HUES48 (cell line): ENCODE results near the gene GLS2.
"Not testable (repeated sequence)": the region's sequence is repeated elsewhere in the genome, so short reads cannot be mapped to it uniquely, and the experiment has no call there.

Source experiments
- H3K27ac ChIP-seq: one replicate; pipeline ENCODE4 v1.7.0; 2013; ENCODE audit warnings: low read depth, low read length, inconsistent platforms
- H3K27me3 ChIP-seq: 2 replicates; pipeline ENCODE4 v1.6.1; 2013; ENCODE audit warnings: mild to moderate bottlenecking, low read length; ENCODE audit not compliant: control insufficient read depth, insufficient read depth
- H3K36me3 ChIP-seq: 2 replicates; pipeline ENCODE4 v1.6.1; 2013; ENCODE audit warnings: low read length; ENCODE audit not compliant: control insufficient read depth, insufficient read depth
- H3K4me1 ChIP-seq: 2 replicates; pipeline ENCODE4 v1.6.1; 2013; ENCODE audit warnings: mild to moderate bottlenecking, low read length; ENCODE audit not compliant: control insufficient read depth, insufficient read depth
- H3K4me3 ChIP-seq: 2 replicates; pipeline ENCODE4 v1.5.1; 2013; ENCODE audit warnings: mild to moderate bottlenecking, low read depth, low read length
- H3K9ac ChIP-seq: 2 replicates; pipeline ENCODE4 v1.6.1; 2013; ENCODE audit warnings: mild to moderate bottlenecking, low read depth, low read length, moderate library complexity
- H3K9me3 ChIP-seq: 2 replicates; pipeline ENCODE4 v1.6.1; 2013; ENCODE audit warnings: low read length; ENCODE audit not compliant: control insufficient read depth, insufficient read depth

The GLS2 gene

GRCh38 chr12:56518570-56518969, 30.6 kb upstream of the GLS2 start:
- H3K9ac ChIP-seq, result no peak overlapping the region
- H3K27me3 ChIP-seq, result no peaks in the 10 kb centered on the region
- no peak overlapping the region for H3K4me3 ChIP-seq
- H3K27ac ChIP-seq, result no peak overlapping the region
- H3K4me1 ChIP-seq, result peaks cover 17% of the 10 kb centered on the region
- H3K36me3 ChIP-seq, result no peaks in the 10 kb centered on the region
- no peaks in the 10 kb centered on the region for H3K9me3 ChIP-seq

GRCh38 chr12:56517854-56518253, 29.9 kb upstream of the GLS2 start:
- H3K36me3 ChIP-seq, result no peaks in the 10 kb centered on the region
- no peak overlapping the region for H3K9ac ChIP-seq
- no peak overlapping the region for H3K4me3 ChIP-seq
- peaks cover 14% of the 10 kb centered on the region for H3K4me1 ChIP-seq
- no peaks in the 10 kb centered on the region for H3K9me3 ChIP-seq
- H3K27me3 ChIP-seq, result no peaks in the 10 kb centered on the region
- no peak overlapping the region for H3K27ac ChIP-seq

- not testable (repeated sequence) for H3K9me3 ChIP-seq, H3K36me3 ChIP-seq, H3K27me3 ChIP-seq, H3K4me1 ChIP-seq, H3K4me3 ChIP-seq, H3K27ac ChIP-seq, H3K9ac ChIP-seq
These were observed 26.0 kb upstream of the GLS2 start for GRCh38 chr12:56514014-56514318.

- no peaks in the 10 kb centered on the region for H3K9me3 ChIP-seq
- H3K27me3 ChIP-seq, result no peaks in the 10 kb centered on the region
- no peaks in the 10 kb centered on the region for H3K36me3 ChIP-seq
These were observed 22.8 kb upstream of the GLS2 start for GRCh38 chr12:56510786-56511185.

GRCh38 chr12:56499879-56500278, 11.9 kb upstream of the GLS2 start:
- not testable (repeated sequence) for H3K9ac ChIP-seq, H3K9me3 ChIP-seq, H3K4me3 ChIP-seq, H3K27me3 ChIP-seq, H3K36me3 ChIP-seq, H3K4me1 ChIP-seq, H3K27ac ChIP-seq

More at GRCh38 chr12:56510786-56511185, 22.8 kb upstream of the GLS2 start:
- no peaks in the 10 kb centered on the region for H3K4me1 ChIP-seq
- no peak overlapping the region for H3K9ac ChIP-seq
- no peak overlapping the region for H3K27ac ChIP-seq
- no peak overlapping the region for H3K4me3 ChIP-seq

GRCh38 chr12:56499452-56499851, 11.5 kb upstream of the GLS2 start:
- H3K27ac ChIP-seq, H3K4me3 ChIP-seq, H3K36me3 ChIP-seq, H3K27me3 ChIP-seq, H3K4me1 ChIP-seq, H3K9me3 ChIP-seq, H3K9ac ChIP-seq: not testable (repeated sequence)

- not testable (repeated sequence) for H3K27me3 ChIP-seq, H3K27ac ChIP-seq, H3K4me1 ChIP-seq, H3K4me3 ChIP-seq, H3K36me3 ChIP-seq, H3K9ac ChIP-seq, H3K9me3 ChIP-seq
These were observed 10.4 kb upstream of the GLS2 start for GRCh38 chr12:56498126-56498902.

GRCh38 chr12:56496704-56497103, 8.7 kb upstream of the GLS2 start:
- not testable (repeated sequence) for H3K9ac ChIP-seq, H3K36me3 ChIP-seq, H3K27ac ChIP-seq, H3K4me3 ChIP-seq, H3K4me1 ChIP-seq, H3K27me3 ChIP-seq, H3K9me3 ChIP-seq

- H3K36me3 ChIP-seq, H3K27ac ChIP-seq, H3K4me1 ChIP-seq, H3K9ac ChIP-seq, H3K9me3 ChIP-seq, H3K4me3 ChIP-seq: not testable (repeated sequence)
- H3K27me3 ChIP-seq, result peaks cover 13% of the 10 kb centered on the region
These were observed 6.5 kb upstream of the GLS2 start for GRCh38 chr12:56494481-56494880.

GRCh38 chr12:56494106-56494415, 6.1 kb upstream of the GLS2 start:
- not testable (repeated sequence) for H3K9ac ChIP-seq, H3K4me1 ChIP-seq, H3K4me3 ChIP-seq, H3K27ac ChIP-seq, H3K9me3 ChIP-seq, H3K36me3 ChIP-seq
- H3K27me3 ChIP-seq, result peaks cover 17% of the 10 kb centered on the region

GRCh38 chr12:56493409-56494105, 5.6 kb upstream of the GLS2 start:
- H3K4me3 ChIP-seq, H3K36me3 ChIP-seq, H3K27ac ChIP-seq, H3K9me3 ChIP-seq, H3K9ac ChIP-seq, H3K4me1 ChIP-seq: not testable (repeated sequence)
- H3K27me3 ChIP-seq, result peaks cover 22% of the 10 kb centered on the region
